Breast epithelium (tissue), 3 donors: ENCODE results near the gene NEU2.

Experiments used
- POLR2A ChIP-seq: fragments of 450-650 bp; IDR thresholded peaks from one replicate; pipeline ENCODE4 v1.6.1; 2016; ENCODE audit warnings: antibody characterized with exemption, mild to moderate bottlenecking, moderate library complexity
- TF ChIP-seq, protein P1 (sequence below), 3 donors: fragments of 450-650 bp; IDR thresholded peaks; one replicate each; pipeline ENCODE4 v1.5.1; 2016 to 2017; ENCODE audit warnings: antibody characterized with exemption in 3 of 3, mild to moderate bottlenecking in 3 of 3, moderate library complexity in 3 of 3

DNA sequence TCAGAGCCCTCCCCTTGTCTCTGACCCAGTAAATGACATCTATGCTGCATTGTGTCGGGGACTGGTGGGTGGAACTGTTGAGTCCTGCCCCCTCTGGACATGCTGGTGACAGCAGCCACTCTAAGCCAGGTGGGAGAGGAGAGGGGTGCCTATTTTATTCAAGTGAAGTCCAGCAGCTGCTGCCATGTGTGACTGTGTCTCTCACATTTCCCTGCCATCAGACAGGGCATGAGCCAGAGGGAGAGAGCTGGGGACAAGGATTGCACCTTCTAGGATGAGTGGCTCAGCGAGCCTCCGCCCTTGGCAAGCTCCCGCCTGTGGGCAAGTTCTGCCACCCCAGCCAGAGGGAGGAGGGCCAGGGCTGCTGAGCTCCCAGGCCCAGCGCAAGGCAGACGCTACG is 33.1 kb upstream of the NEU2 start:
- TF ChIP-seq, protein P1, sequence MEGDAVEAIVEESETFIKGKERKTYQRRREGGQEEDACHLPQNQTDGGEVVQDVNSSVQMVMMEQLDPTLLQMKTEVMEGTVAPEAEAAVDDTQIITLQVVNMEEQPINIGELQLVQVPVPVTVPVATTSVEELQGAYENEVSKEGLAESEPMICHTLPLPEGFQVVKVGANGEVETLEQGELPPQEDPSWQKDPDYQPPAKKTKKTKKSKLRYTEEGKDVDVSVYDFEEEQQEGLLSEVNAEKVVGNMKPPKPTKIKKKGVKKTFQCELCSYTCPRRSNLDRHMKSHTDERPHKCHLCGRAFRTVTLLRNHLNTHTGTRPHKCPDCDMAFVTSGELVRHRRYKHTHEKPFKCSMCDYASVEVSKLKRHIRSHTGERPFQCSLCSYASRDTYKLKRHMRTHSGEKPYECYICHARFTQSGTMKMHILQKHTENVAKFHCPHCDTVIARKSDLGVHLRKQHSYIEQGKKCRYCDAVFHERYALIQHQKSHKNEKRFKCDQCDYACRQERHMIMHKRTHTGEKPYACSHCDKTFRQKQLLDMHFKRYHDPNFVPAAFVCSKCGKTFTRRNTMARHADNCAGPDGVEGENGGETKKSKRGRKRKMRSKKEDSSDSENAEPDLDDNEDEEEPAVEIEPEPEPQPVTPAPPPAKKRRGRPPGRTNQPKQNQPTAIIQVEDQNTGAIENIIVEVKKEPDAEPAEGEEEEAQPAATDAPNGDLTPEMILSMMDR (IDR thresholded peaks at IDR 0.05): no peak
- no peak for TF ChIP-seq POLR2A
